Raji (cell line): ENCODE measurements around the gene PSMB5.

Experiments used
- POLR2A ChIP-seq: IDR thresholded peaks from 2 replicates; pipeline ENCODE4 v1.6.1; 2011; ENCODE audit warnings: low read depth, low read length, control low read depth; ENCODE audit not compliant: insufficient read depth

The PSMB5 gene

GRCh38 chr14:23040100-23040499, 5.4 kb upstream of the PSMB5 start:
- no peak for TF ChIP-seq POLR2A

- no peak for TF ChIP-seq POLR2A
Measured at GRCh38 chr14:23035303-23036144, 824 bp upstream of the PSMB5 start.

GRCh38 chr14:23033801-23034497, 751 bp downstream of the PSMB5 start:
- no peak for TF ChIP-seq POLR2A

GRCh38 chr14:23033251-23033727, 1.4 kb downstream of the PSMB5 start:
- no peak for TF ChIP-seq POLR2A

GRCh38 chr14:23030936-23031335, 3.8 kb downstream of the PSMB5 start:
- TF ChIP-seq POLR2A, result no peak

- no peak for TF ChIP-seq POLR2A
Measured at GRCh38 chr14:23028799-23029198, 5.9 kb downstream of the PSMB5 start.

- TF ChIP-seq POLR2A, result no peak
Measured at GRCh38 chr14:23025151-23025814, 9.4 kb downstream of the PSMB5 start.

- TF ChIP-seq POLR2A, result no peak
Measured at GRCh38 chr14:23024612-23025075, 10.1 kb downstream of the PSMB5 start.

GRCh38 chr14:23023795-23024152, 10.9 kb downstream of the PSMB5 start:
- TF ChIP-seq POLR2A, result no peak

GRCh38 chr14:23023022-23023794, 11.5 kb downstream of the PSMB5 start:
- TF ChIP-seq POLR2A, result no peak

- no peak for TF ChIP-seq POLR2A
Measured at GRCh38 chr14:23021889-23022442, 12.7 kb downstream of the PSMB5 start.

GRCh38 chr14:23021434-23021833, 13.3 kb downstream of the PSMB5 start:
- TF ChIP-seq POLR2A, result no peak

- no peak for TF ChIP-seq POLR2A
Measured at GRCh38 chr14:23020143-23021128, 14.3 kb downstream of the PSMB5 start.
